Activated CD4-positive, alpha-beta T cell treated with anti-CD3 and anti-CD28 coated beads, Interleukin-2, amount 50 U/mL, for 24 hours (primary cell): ENCODE measurements around the gene AXL.

ENCODE experiments used
- DNase-seq, 2 donors: peaks; one replicate each; pipeline ENCODE4 v3.0.0-alpha.2; 2020; ENCODE audit warnings: low read depth in 1 of 2, low spot score in 1 of 2

The AXL gene

DNA sequence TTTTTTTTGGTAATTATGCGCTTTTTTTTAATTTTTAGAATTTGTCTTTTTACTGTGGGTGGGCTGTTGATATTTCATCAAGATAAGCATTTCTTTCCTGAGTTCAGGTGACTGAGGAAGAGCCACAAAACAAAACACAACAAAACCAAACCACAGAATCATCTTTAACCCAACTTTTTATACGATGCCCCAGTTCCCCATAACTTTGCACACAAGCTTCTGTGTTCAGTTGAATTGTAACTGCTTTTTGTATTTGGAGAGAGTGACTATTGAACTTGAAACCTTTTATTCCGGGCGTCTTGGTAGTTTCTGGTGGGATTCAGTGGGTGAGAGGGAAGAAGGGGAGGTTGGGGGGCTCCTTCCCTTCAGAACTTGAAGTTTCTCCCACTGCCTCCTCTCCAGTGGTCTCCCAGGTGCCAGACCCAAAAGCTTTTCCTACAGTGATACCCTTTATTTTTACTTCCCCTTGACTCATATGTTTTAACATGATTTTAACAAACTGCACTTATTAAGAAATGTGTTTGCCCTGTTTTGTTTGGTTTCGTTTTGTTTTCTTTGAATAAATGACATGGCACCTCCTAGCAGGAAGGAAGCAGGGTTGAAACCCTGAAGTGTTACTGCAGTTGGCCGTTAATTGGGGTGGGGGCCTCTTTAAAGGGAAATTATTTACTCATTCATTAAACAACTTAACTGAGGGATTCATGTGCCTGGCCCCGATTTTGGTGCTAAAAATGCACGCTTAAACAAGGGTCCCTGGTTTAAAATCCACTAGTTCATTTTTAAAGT lies 88.3 kb downstream of the AXL start:
- no peak for DNase-seq

DNA sequence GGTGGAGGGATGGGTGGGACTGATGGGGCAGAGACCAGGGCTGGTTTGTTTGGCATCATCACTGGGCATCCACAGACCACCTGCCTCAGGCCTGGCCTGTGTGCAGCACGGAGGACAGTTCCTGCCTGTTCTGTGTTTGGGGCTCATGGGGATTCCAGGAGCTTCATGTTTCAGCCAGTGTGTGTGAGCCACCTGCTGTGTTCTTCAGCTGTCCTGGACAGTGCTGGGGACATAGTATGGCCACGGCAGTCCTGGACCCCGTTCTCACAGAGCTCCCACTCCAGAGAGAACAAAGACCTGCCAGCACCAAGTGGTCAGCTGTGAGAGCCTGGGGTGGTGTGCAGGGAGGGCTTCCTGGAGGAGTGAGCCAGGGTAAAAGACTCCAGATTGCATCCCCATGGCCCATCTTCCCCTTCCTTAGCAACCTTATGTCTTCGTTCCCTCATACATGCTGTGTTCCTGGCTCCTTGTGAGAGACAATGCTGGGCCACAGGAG lies 89.0 kb downstream of the AXL start:
- DNase-seq = no peak

DNA sequence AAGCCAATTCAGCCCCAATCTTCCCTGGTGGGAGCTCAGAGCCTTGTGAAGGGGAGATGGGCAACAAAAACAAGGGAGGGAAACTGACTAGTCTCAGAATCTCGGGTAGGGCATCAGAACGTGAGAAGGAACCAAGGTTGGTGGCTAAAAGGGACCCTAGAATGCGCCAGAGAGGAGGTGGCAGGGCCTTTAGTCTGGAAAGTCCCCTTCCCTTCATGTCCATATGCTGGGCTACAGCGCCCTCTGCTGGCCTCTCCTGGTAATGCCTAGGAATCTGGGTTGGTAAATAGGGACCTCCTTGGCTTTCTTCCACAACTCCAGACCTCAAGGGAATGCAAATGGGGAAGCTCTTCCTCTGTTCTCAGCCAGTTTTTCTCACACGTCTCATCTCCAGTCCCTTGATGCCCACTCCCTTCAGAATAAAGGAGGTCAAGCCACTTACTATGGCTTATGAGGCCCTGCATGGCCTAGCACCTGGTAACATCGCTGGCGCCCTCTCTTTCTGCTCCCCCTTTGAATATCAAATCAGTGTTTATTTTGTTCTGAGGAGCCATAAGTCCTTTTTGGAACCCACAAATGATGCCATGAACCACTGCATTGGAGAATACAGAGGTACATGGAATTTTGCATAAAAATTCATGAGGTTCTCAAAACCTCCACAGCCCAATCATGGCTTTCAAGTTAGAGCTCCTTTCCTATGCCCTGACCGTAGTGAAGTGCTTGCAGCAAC lies 89.6 kb downstream of the AXL start:
- peak; percentile 92 to 97 for DNase-seq

- DNase-seq = no peak
These were observed 90.4 kb downstream of the AXL start for GRCh38 chr19:41309180-41310032.

DNA sequence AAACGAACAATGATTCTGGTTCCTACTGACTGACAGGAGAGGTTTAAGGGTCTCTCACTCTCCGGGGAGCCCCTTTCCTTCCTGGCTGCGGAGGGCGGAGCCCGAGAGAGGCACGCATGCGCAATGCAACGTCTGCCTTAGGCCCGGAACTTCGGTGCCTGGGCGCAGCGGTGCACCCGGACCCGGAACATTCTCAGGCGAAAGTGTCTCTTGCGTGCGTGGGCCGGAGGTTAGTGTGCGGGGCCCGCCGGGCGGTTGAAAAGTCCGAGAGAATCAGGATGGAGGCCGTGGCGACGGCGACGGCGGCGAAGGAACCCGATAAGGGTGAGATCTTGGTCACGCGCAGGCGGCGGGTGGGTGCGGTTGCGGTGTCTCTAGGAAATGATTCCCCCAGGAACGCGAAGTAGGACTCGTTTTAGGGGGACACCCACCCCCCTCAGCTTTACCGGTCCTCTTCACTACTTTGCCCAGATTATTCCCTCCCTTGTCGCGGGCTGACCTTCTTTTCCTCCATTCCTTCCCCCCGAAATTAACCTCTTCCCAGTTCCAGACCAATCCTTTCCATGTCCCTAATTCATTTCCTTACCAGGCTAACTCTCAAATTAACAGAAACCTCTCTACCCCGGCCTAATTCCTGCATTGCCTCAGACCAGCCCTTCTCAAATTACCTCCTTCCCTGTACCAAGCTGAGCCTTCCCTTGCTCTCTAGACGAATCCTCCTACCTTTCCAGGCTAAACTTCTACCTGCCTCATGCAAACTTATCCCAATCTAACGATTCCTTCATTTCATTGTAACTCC lies 91.2 kb downstream of the AXL start, which contains the start of gene CCDC97:
Gene CCDC97, plus strand, starts transcription at position 140 of the 799 bp plus-strand sequence. Its CDS starts 139 bp downstream, at position 279.
- peak; percentile 85 for DNase-seq

- DNase-seq = no peak
These were observed 92.0 kb downstream of the AXL start for GRCh38 chr19:41311072-41311471.
